Lower leg skin (tissue), 3 donors: ENCODE measurements around the gene SCAF1.

Source experiments
- POLR2A ChIP-seq, 2 donors: fragments of 450-650 bp; IDR thresholded peaks; one replicate each; pipeline ENCODE4 v1.6.1; 2016 to 2017; ENCODE audit warnings: antibody characterized with exemption in 2 of 2, mild to moderate bottlenecking in 1 of 2, moderate library complexity in 1 of 2
- TF ChIP-seq, protein P1 (sequence below), 3 donors: fragments of 450-650 bp; IDR thresholded peaks; one replicate each; pipeline ENCODE4 v1.5.1; 2016; ENCODE audit warnings: antibody characterized with exemption in 3 of 3, mild to moderate bottlenecking in 3 of 3, moderate library complexity in 2 of 3

DNA sequence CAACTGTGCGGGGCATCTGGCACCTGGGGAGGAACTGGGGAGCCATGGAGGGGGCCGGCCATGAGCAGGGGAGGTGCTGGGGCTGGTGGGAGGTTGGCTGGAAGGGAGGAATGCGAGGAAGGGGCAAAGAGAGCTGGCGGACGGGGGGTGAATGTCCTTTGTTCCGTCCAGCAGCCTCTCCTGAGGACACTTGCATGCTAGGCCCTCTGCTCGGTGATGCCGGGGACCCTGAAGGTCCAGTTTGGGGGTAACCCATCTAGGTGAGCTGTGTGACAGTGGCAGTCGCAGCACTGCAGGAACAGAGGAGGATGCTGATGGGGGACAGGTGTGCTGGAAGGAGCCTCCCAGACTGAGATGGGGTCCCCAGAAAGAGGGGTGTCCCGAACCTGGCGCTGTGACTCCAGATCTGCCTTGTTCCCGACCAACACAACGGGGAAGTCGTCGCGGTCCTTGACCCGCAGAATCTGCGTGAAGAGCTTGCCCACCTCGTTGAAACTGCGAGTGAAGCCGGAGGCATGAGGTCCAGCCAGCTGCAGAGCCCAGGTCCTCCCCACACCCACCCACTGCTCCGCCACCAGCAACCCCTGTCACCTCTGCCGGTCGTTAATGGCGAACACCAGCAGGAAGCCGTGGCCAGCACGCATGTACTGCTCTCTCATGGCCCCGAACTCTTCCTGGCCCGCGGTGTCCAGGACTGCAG is 5.6 kb upstream of the SCAF1 start:
- TF ChIP-seq, protein P1, sequence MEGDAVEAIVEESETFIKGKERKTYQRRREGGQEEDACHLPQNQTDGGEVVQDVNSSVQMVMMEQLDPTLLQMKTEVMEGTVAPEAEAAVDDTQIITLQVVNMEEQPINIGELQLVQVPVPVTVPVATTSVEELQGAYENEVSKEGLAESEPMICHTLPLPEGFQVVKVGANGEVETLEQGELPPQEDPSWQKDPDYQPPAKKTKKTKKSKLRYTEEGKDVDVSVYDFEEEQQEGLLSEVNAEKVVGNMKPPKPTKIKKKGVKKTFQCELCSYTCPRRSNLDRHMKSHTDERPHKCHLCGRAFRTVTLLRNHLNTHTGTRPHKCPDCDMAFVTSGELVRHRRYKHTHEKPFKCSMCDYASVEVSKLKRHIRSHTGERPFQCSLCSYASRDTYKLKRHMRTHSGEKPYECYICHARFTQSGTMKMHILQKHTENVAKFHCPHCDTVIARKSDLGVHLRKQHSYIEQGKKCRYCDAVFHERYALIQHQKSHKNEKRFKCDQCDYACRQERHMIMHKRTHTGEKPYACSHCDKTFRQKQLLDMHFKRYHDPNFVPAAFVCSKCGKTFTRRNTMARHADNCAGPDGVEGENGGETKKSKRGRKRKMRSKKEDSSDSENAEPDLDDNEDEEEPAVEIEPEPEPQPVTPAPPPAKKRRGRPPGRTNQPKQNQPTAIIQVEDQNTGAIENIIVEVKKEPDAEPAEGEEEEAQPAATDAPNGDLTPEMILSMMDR (IDR thresholded peaks at IDR 0.05) = no peak
- TF ChIP-seq POLR2A (IDR thresholded peaks at IDR 0.05) = no peak
